Retinal pigment epithelial cell (primary cell): ENCODE measurements around the gene PARS2.

Experiments
- DNase-seq: peaks from one replicate; pipeline ENCODE4 v3.0.0-alpha.2; 2010; ENCODE audit warnings: low read depth
- H3K4me3 ChIP-seq: 2 replicates; pipeline ENCODE4 v1.5.1; 2011; ENCODE audit warnings: mild to moderate bottlenecking, low read length, control low read depth, moderate library complexity
- CTCF ChIP-seq: conservative IDR thresholded peaks from 2 replicates; pipeline ENCODE4 v1.5.1; 2011; ENCODE audit warnings: low read depth, low read length, control low read depth, inconsistent platforms

Gene PARS2

GRCh38 chr1:54810153-54810942, 46.0 kb upstream of the PARS2 start:
- no peak for DNase-seq
- no peak overlapping the region for H3K4me3 ChIP-seq
- peak; percentile 87 for TF ChIP-seq CTCF

- no peak overlapping the region for H3K4me3 ChIP-seq
- no peak for TF ChIP-seq CTCF
- DNase-seq = no peak
These were observed 45.3 kb upstream of the PARS2 start for GRCh38 chr1:54809496-54810074.

GRCh38 chr1:54808443-54809207, 44.3 kb upstream of the PARS2 start:
- peak; percentile 49 for TF ChIP-seq CTCF
- no peak for DNase-seq
- no peak overlapping the region for H3K4me3 ChIP-seq

GRCh38 chr1:54807756-54808155, 43.4 kb upstream of the PARS2 start:
- no peak overlapping the region for H3K4me3 ChIP-seq
- TF ChIP-seq CTCF = no peak
- no peak for DNase-seq

- H3K4me3 ChIP-seq = no peak overlapping the region
- DNase-seq = no peak
- no peak for TF ChIP-seq CTCF
These were observed 42.7 kb upstream of the PARS2 start for GRCh38 chr1:54806931-54807611.

GRCh38 chr1:54805981-54806381, 41.7 kb upstream of the PARS2 start:
- H3K4me3 ChIP-seq = no peak overlapping the region
- DNase-seq = no peak
- TF ChIP-seq CTCF = no peak
